ENCODE data around the gene RRM1.

DNA sequence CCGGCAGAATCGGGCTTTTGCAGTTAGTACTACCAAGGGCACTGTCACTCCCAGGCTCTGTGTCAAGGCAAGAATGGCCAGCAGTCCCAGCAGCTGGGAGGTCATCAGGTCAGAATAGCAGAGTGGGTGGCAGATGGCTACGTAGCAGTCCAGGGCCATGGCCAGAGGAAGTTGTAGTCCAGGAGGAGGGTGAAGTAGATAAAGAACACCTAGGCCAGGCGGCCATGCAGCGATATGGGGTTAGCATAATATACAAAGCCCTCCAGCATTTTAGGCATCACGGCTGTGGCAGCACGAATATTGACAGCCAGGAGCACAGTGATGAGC, 52.1 kb downstream of the RRM1 start:
- TF ChIP-seq, protein P1, sequence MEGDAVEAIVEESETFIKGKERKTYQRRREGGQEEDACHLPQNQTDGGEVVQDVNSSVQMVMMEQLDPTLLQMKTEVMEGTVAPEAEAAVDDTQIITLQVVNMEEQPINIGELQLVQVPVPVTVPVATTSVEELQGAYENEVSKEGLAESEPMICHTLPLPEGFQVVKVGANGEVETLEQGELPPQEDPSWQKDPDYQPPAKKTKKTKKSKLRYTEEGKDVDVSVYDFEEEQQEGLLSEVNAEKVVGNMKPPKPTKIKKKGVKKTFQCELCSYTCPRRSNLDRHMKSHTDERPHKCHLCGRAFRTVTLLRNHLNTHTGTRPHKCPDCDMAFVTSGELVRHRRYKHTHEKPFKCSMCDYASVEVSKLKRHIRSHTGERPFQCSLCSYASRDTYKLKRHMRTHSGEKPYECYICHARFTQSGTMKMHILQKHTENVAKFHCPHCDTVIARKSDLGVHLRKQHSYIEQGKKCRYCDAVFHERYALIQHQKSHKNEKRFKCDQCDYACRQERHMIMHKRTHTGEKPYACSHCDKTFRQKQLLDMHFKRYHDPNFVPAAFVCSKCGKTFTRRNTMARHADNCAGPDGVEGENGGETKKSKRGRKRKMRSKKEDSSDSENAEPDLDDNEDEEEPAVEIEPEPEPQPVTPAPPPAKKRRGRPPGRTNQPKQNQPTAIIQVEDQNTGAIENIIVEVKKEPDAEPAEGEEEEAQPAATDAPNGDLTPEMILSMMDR (IDR thresholded peaks at IDR 0.05) = no peak
- TF ChIP-seq ZFX (IDR thresholded peaks at IDR 0.05; ENCODE audit: borderline replicate concordance) = no peak
